ENCODE results near the gene MARF1. TPM values are rescaled to one million over a fixed set of nuclear protein-coding genes. Genes with fewer than 3 reads are reported as not detected.
A peak's percentile ranks its signal among the peaks of the same experiment; 100 is the strongest.

The MARF1 gene
- total and polyA plus RNA-seq, 9 of the 15 experiments (the other 6 are each of a cell fraction or from before 2014, with no cell fraction given) = 4.7 to 33.2 (median 11.7) TPM

- TF ChIP-seq MTA3 (IDR thresholded peaks at IDR 0.05; ENCODE audit: borderline replicate concordance) (0 out of 2 replicates have a peak, but pooled peaks have one; percentile 21), PTRF (tag; IDR thresholded peaks at IDR 0.05) (no peak), PHF8 (IDR thresholded peaks at IDR 0.05; ENCODE audit: borderline replicate concordance, low read length) (no peak), SMAD2 (IDR thresholded peaks at IDR 0.05; ENCODE audit: low read depth, low read length) (no peak), CBX8 (IDR thresholded peaks at IDR 0.05; ENCODE audit: borderline replicate concordance, extremely low read depth, low read depth, low read length, poor library complexity, severe bottlenecking) (no peak), ARID1B (IDR thresholded peaks at IDR 0.05) (0 out of 2 replicates have a peak, but pooled peaks have one; percentile 17), ATF1 (CRISPR knock-in tag; IDR thresholded peaks at IDR 0.05) (no peak), ATF1 (tag; IDR thresholded peaks at IDR 0.05) (peak; percentile 12; the same call in 1 of the 2 replicates), NFYB (IDR thresholded peaks at IDR 0.05; ENCODE audit: extremely low read depth, insufficient read length) (peak; percentile 68), ZNF175 (CRISPR knock-in tag; IDR thresholded peaks at IDR 0.05; ENCODE audit: low read depth) (no peak), ELF2 (CRISPR knock-in tag; IDR thresholded peaks at IDR 0.05) (no peak), ZBTB33 (CRISPR knock-in tag; IDR thresholded peaks at IDR 0.05) (no peak), SRSF1 (IDR thresholded peaks at IDR 0.05; ENCODE audit: low read depth, low read length) (no peak), ZFP91 (CRISPR knock-in tag; IDR thresholded peaks at IDR 0.05) (no peak), DLX4 (CRISPR knock-in tag; IDR thresholded peaks at IDR 0.05) (no peak), CBX1 (IDR thresholded peaks at IDR 0.05; ENCODE audit: low read depth) (no peak), ETS2 (tag; IDR thresholded peaks at IDR 0.05; ENCODE audit: borderline replicate concordance, poor library complexity, severe bottlenecking) (no peak), GTF2F1 (IDR thresholded peaks at IDR 0.05; ENCODE audit: low read depth, low read length) (no peak), THAP12 (CRISPR knock-in tag; IDR thresholded peaks at IDR 0.05) (no peak), SIN3A (IDR thresholded peaks at IDR 0.05; ENCODE audit: borderline replicate concordance in 2 of 2, control insufficient read depth in 1 of 2, low read depth in 2 of 2, low read length in 2 of 2) (0 out of 4 replicates have a peak, but pooled peaks of 1 of the 2 experiments have one; percentile 18), HDAC8 (tag; IDR thresholded peaks at IDR 0.05) (no peak)
Observed at GRCh38 chr16:15575293-15576049, 67.5 kb downstream of the MARF1 start (continued).
